GM12874 (cell line): ENCODE data around the gene ZNF692.

Experiments
- TF ChIP-seq, protein P1 (sequence below): IDR thresholded peaks from 2 replicates; pipeline ENCODE4 v1.5.1; 2011; ENCODE audit warnings: low read depth, mild to moderate bottlenecking, control low read depth, low read length, moderate library complexity; ENCODE audit not compliant: insufficient read depth

Gene ZNF692

DNA sequence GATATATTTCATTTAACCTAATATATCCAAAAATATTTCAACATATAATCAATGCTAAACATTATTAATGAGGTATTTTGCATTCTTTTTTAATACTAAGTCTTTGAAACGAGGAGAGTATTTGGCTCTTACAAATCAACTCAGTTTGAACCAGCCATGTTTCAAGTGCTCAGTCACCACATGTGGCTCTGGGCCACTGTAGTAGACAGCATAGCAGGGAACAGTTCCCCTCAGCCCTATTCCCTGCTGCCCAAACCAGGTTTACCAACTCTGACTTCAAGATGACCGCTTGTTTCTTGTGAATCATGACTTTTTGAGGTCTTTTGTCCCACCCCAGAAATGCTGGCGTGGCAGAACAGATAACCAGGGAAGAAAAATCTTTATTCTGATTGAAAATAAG, 15.2 kb downstream of the ZNF692 start:
- TF ChIP-seq, protein P1, sequence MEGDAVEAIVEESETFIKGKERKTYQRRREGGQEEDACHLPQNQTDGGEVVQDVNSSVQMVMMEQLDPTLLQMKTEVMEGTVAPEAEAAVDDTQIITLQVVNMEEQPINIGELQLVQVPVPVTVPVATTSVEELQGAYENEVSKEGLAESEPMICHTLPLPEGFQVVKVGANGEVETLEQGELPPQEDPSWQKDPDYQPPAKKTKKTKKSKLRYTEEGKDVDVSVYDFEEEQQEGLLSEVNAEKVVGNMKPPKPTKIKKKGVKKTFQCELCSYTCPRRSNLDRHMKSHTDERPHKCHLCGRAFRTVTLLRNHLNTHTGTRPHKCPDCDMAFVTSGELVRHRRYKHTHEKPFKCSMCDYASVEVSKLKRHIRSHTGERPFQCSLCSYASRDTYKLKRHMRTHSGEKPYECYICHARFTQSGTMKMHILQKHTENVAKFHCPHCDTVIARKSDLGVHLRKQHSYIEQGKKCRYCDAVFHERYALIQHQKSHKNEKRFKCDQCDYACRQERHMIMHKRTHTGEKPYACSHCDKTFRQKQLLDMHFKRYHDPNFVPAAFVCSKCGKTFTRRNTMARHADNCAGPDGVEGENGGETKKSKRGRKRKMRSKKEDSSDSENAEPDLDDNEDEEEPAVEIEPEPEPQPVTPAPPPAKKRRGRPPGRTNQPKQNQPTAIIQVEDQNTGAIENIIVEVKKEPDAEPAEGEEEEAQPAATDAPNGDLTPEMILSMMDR = no peak

DNA sequence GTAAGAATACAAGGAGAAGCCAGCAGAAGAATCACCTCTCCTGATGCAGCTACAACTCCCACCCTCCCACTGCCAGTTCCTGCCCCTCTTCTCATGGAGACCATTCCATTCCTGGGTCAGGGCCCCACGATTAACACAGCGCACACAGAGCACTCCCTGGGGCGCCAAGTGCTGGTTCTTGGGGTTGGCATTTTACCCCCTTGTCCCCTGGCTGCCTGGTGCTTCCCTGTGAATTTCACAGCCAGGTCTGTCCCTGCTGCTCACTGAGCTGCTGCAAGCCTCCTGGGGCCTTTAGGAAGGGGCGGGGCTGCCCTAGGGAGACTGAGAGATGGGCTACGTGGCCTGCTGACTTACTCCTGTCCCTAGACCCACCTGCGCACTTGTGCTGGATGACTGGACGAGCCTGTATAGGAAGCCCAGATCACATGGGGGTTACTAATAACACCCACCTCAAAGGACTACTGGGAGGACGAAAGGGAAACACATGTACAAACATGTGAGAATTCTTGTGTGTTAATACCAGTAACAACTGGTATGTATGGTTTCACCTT, 16.0 kb downstream of the ZNF692 start:
- TF ChIP-seq, protein P1 = no peak

DNA sequence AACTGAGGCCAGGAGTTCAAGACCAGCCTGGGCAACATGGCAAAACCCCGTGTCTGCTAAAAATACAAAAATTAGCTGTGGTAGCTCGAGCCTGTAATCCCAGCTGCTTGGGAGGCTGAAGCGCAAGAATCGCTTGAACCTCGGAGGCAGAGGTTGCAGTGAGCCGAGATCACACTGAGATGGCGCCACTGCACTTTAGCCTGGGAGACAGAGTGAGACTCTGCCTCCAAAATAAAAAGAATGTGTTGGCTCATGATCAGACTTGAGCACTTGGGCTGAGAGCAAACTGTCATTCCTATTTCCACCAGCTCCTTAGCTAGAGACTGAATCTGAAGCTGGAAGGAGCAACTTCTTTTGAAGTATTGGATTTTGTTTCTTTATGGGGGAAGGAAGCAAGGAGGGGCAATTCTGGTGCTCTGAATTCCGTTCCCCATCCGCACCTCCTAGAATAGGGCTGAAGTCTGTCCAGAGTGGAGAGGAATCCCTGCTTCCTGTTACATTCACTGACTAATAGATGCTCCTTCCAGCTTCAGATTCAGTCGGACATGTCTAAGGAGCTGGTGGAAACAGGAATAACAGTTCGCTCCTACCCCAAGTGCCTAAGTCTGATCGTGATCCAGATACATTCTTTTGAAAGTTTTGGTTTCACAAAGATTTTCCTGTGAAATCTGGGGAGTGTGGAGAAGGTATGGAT, 17.0 kb downstream of the ZNF692 start:
- TF ChIP-seq, protein P1 = peak; percentile 51

DNA sequence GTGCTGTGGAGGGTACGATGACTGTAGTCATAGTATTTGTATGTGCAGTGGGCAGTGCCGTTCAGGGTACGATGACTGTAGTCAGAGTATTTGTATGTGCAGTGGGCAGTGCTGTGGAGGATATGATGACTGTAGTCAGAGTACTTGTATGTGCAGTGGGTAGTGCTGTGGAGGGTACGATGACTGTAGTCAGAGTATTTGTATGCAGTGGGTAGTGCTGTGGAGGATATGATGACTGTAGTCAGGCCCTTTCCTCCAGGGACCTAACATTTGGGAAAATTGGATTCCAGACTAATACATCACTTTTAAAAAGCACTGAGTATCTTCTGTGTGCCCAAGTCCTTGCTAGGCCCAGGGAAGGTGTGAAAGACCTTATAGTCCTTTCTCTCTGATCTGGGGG, 17.9 kb downstream of the ZNF692 start:
- TF ChIP-seq, protein P1 = no peak

DNA sequence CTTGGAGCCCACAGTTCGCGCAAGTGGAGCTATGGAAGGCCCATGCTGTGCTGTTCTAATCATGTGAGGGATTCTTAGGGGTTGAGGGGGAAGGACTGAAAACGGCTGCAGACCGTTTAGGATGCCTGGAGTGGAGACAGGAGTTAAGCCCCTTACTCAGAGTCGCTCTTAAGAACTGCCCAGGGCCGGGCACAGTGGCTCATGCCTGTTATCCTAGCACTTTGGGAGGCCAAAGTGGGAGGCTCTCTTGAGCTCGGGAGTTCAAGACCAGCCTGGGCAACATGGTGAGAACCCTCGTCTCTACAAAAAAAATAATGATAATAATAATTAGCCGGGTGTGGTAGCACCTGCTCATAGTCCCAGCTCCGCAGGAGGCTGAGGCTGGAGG, 19.7 kb downstream of the ZNF692 start:
- TF ChIP-seq, protein P1 = no peak

DNA sequence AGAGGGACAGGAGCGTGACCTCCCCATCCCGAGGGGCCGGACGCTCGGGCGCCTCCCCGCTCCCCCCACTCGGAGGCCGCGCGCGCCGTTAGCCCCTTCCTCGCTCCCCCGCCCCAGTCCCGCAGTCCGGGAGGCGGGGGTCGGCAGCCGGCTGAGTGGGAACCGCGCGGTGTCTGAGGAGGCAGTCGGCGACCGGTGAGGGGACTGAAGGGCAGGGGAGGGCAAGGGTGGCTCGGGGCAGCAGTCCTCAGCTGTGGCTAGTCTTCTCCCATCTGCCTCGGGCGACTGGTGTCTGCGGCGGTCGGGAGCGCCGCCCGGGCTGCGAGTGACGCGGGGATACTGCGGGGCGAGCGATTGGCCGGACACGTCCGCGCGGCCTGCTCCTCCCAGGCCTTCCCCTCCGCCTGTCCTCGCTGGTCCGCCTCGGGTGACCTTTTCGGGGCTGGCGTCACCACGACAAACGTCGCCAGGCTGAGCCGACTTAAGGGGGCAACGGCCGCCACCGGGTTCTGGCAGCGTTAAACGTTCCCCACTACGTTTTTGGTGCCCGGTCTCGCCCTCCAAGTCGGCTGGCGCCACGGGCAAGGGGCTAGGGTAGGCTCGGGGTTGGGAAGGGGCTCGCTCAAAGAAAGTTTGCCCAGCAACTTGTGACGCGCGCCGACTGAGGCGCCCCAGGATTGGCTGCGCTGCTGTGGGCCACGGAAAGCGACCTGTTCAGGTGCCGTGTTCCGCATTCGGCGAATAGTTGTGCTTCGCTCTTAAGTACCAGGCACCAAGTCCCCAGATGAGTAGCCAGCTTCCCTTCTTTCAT, 20.3 kb downstream of the ZNF692 start:
- TF ChIP-seq, protein P1 = no peak

DNA sequence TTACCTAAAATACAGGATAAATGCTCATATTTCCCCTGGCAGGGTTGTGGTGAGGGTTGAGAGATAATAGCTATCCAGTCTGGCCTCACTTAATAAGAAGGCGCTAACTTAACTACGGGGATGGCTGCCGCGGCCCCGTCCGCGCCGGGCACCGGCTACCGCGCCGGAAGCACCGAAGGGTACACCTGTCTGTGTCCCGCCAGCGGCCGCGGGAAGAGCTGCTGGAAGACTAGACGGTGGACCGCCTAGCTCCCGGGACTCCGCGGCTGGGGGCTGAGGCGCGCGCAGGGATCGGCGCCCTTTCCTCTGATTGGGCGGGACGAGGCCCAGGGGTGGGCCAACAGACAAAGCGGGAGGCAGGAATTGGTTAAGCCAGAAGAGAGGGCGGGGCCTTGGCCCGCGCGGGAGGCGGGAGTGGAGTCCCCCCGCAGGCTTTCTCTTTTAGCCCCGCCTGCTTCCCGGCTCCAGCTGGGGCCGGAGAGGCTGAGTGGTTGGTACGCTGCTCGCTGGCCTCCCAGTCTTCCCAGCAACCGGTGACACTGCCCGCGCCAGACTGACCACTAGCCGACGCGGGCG, 21.0 kb downstream of the ZNF692 start, which contains the start of gene ZNF672:
Gene ZNF672, plus strand, starts transcription at position 444 of the 576 bp plus-strand sequence. CDS start 9,051 bp downstream, outside the sequence.
- TF ChIP-seq, protein P1 = no peak
